GM23338 (cell line): Measurements from ENCODE around the gene DRAM2. TPM values are rescaled to one million over a fixed set of nuclear protein-coding genes. Genes with fewer than 3 reads are reported as not detected.

ENCODE experiments used
- ATAC-seq: fragments of 200-7000 bp; cut with Tn5 transposase; 3 replicates; pipeline ENCODE4 v1.9.1; 2020
- DNase-seq: peaks from one replicate; pipeline ENCODE4 v3.0.0-alpha.2; 2015; ENCODE audit warnings: low spot score
- H2AFZ ChIP-seq: fragments of 200-600 bp; sonication (generic); 2 replicates; pipeline ENCODE4 v1.8.0; 2016; ENCODE audit warnings: antibody characterized with exemption, mild to moderate bottlenecking, moderate library complexity
- H3F3A ChIP-seq: fragments of 200-600 bp; sonication (generic); replicated peaks from 2 replicates; pipeline ENCODE4 v1.8.0; 2017; ENCODE audit warnings: antibody characterized with exemption, mixed run types, low read depth
- H3K27ac ChIP-seq: fragments of 200-600 bp; sonication (generic); 2 replicates; pipeline ENCODE4 v1.6.1; 2016; ENCODE audit warnings: low read depth
- H3K27me3 ChIP-seq: fragments of 200-600 bp; sonication (generic); 2 replicates; pipeline ENCODE4 v1.8.0; 2016; ENCODE audit warnings: mild to moderate bottlenecking, mixed run types, moderate library complexity; ENCODE audit not compliant: insufficient read depth
- H3K36me3 ChIP-seq: fragments of 200-600 bp; sonication (generic); 2 replicates; pipeline ENCODE4 v1.8.0; 2016; ENCODE audit warnings: mild to moderate bottlenecking; ENCODE audit not compliant: insufficient read depth
- H3K4me1 ChIP-seq: fragments of 200-600 bp; sonication (generic); 2 replicates; pipeline ENCODE4 v1.8.0; 2016; ENCODE audit warnings: mild to moderate bottlenecking, moderate library complexity; ENCODE audit not compliant: insufficient read depth
- H3K4me2 ChIP-seq: fragments of 200-600 bp; sonication (generic); 2 replicates; pipeline ENCODE4 v1.7.1; 2017; ENCODE audit warnings: mixed run types
- H3K4me3 ChIP-seq: fragments of 200-600 bp; sonication (generic); 2 replicates; pipeline ENCODE4 v1.6.1; 2016; ENCODE audit warnings: mixed run types
- H3K79me2 ChIP-seq: fragments of 200-600 bp; sonication (generic); replicated peaks from 2 replicates; pipeline ENCODE4 v1.8.0; 2017; ENCODE audit warnings: mild to moderate bottlenecking; ENCODE audit not compliant: insufficient read depth
- H3K9me2 ChIP-seq: fragments of 200-600 bp; sonication (generic); 2 replicates; pipeline ENCODE4 v1.8.0; 2017; ENCODE audit not compliant: insufficient read depth
- H4K20me1 ChIP-seq: fragments of 200-600 bp; sonication (generic); replicated peaks from 2 replicates; pipeline ENCODE4 v1.8.0; 2017; ENCODE audit warnings: mild to moderate bottlenecking; ENCODE audit not compliant: insufficient read depth
- H3K27ac Mint-ChIP-seq: 2 replicates; pipeline ENCODE4 v1.8.0; 2020; ENCODE audit warnings: inconsistent platforms, mild to moderate bottlenecking, moderate library complexity, mixed read lengths
- H3K27me3 Mint-ChIP-seq: 3 replicates; pipeline ENCODE4 v1.8.0; 2022; ENCODE audit warnings: low read depth, mild to moderate bottlenecking, moderate library complexity, mixed read lengths, inconsistent platforms; ENCODE audit not compliant: insufficient read depth, poor library complexity
- H3K36me3 Mint-ChIP-seq: 3 replicates; pipeline ENCODE4 v1.8.0; 2021; ENCODE audit warnings: low read depth, mild to moderate bottlenecking, inconsistent platforms, moderate library complexity, mixed read lengths
- H3K4me1 Mint-ChIP-seq: 3 replicates; pipeline ENCODE4 v1.8.0; 2020; ENCODE audit warnings: mild to moderate bottlenecking, inconsistent platforms, mixed read lengths
- H3K4me3 Mint-ChIP-seq: 3 replicates; pipeline ENCODE4 v1.8.0; 2021; ENCODE audit warnings: moderate library complexity, mild to moderate bottlenecking, inconsistent platforms, mixed read lengths
- H3K9me3 Mint-ChIP-seq: 3 replicates; pipeline ENCODE4 v1.8.0; 2020; ENCODE audit warnings: moderate library complexity, mild to moderate bottlenecking, inconsistent platforms, mixed read lengths
- CREB1 ChIP-seq: fragments of 250-450 bp; sonication (Bioruptor Pico); IDR thresholded peaks from 2 replicates; pipeline ENCODE4 v1.5.0; 2020; ENCODE audit warnings: low read depth, mild to moderate bottlenecking, moderate library complexity
- CTCF ChIP-seq, 2 experiments: fragments of 200-600 bp in 1 of 2; sonication (generic) in 1 of 2; conservative IDR thresholded peaks; 2 replicates each; pipeline versions ENCODE4 v1.5.1 to v1.6.1; 2016 to 2017; ENCODE audit warnings: antibody characterized with exemption in 2 of 2, low read depth in 2 of 2, mild to moderate bottlenecking in 2 of 2, moderate library complexity in 1 of 2
- EZH2phosphoT487 ChIP-seq: fragments of 200-600 bp; sonication (generic); IDR thresholded peaks from one replicate; pipeline ENCODE4 v1.8.1; 2018; ENCODE audit warnings: antibody characterized with exemption; ENCODE audit not compliant: unreplicated experiment
- JUNB ChIP-seq: IDR thresholded peaks from one replicate; pipeline ENCODE4 v1.6.1; 2016; ENCODE audit warnings: antibody characterized with exemption; ENCODE audit not compliant: unreplicated experiment
- NANOG ChIP-seq: IDR thresholded peaks from 2 replicates; pipeline ENCODE4 v1.6.1; 2016; ENCODE audit warnings: antibody characterized with exemption, borderline replicate concordance
- POLR2AphosphoS5 ChIP-seq: IDR thresholded peaks from 2 replicates; pipeline ENCODE4 v1.6.1; 2016; ENCODE audit warnings: antibody characterized with exemption, low read depth
- polyA plus RNA-seq: library from polyadenylated mRNA; unstranded; fragments of >200 nt; fragmentation: Nextera tagmentation; extraction: Ambion mirVana; gene quantifications from 2 replicates; pipeline ENCODE4 v1.2.1, GENCODE V29; 2016
- total RNA-seq: library from RNA; depleted of rRNA; stranded (reverse); fragments of >200 nt; shearing (Covaris generic); gene quantifications from 2 replicates; pipeline ENCODE4 v1.2.3, GENCODE V29; 2014
- TF ChIP-seq, protein P1 (sequence below): IDR thresholded peaks from one replicate; pipeline ENCODE4 v1.6.1; 2018; ENCODE audit warnings: antibody characterized with exemption; ENCODE audit not compliant: unreplicated experiment

The DRAM2 gene
- total and polyA plus RNA-seq, 2 experiments from 2014 or later, result 22.9 to 45.9 TPM

DNA sequence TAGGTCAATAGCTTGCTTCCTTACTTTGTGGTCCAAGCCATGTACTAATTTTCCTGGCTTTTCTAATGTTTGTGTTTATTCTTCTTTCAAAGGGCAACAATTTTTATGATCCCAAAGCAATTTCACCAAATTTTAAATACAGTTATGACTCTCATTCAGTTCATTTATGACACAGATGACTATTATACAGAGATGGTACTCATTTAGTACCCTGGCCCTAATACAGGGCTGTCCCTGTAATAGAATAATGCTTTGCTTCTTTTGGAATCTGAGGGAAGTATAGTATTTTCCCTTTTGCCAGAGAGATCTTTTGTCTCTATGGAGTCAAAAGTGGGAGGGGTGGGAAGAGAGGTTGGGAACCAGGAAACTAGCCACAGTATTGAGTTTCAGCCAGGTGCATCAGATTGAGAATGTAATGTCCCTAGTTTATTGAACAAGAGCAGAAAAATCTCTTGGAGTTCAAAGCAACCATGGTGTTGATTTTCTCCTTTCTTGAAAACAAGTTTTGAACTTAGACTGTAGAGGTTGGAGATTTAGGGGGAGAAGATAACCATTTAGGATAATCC is 40.2 kb upstream of the DRAM2 start:
- Histone ChIP-seq H3K4me1 (no peaks in the 10 kb centered on the region), H3K79me2 (no peaks in the 10 kb centered on the region), H3K4me2 (no peak overlapping the region), H4K20me1 (no peaks in the 10 kb centered on the region), H3K27ac (no peak overlapping the region), H3K36me3 (peaks cover 6% of the 10 kb centered on the region; the same call in 1 of the 2 replicates), H3F3A (no peaks in the 10 kb centered on the region), H3K27me3 (no peaks in the 10 kb centered on the region), H3K4me3 (no peak overlapping the region), H2AFZ (no peak overlapping the region), H3K9me2 (no peaks in the 10 kb centered on the region)
- H3K36me3 Mint-ChIP-seq, result peaks cover 21% of the 10 kb centered on the region; the same call in 2 of the 3 replicates
- H3K4me3 Mint-ChIP-seq, result no peak overlapping the region
- no peak overlapping the region for H3K27ac Mint-ChIP-seq
- H3K9me3 Mint-ChIP-seq, result no peaks in the 10 kb centered on the region
- H3K27me3 Mint-ChIP-seq, result no peaks in the 10 kb centered on the region
- ATAC-seq (no peak), DNase-seq (no peak)
- no peaks in the 10 kb centered on the region for H3K4me1 Mint-ChIP-seq
- TF ChIP-seq EZH2phosphoT487 (no peak), CREB1 (CRISPR knock-in tag) (no peak)
- TF ChIP-seq, protein P1, sequence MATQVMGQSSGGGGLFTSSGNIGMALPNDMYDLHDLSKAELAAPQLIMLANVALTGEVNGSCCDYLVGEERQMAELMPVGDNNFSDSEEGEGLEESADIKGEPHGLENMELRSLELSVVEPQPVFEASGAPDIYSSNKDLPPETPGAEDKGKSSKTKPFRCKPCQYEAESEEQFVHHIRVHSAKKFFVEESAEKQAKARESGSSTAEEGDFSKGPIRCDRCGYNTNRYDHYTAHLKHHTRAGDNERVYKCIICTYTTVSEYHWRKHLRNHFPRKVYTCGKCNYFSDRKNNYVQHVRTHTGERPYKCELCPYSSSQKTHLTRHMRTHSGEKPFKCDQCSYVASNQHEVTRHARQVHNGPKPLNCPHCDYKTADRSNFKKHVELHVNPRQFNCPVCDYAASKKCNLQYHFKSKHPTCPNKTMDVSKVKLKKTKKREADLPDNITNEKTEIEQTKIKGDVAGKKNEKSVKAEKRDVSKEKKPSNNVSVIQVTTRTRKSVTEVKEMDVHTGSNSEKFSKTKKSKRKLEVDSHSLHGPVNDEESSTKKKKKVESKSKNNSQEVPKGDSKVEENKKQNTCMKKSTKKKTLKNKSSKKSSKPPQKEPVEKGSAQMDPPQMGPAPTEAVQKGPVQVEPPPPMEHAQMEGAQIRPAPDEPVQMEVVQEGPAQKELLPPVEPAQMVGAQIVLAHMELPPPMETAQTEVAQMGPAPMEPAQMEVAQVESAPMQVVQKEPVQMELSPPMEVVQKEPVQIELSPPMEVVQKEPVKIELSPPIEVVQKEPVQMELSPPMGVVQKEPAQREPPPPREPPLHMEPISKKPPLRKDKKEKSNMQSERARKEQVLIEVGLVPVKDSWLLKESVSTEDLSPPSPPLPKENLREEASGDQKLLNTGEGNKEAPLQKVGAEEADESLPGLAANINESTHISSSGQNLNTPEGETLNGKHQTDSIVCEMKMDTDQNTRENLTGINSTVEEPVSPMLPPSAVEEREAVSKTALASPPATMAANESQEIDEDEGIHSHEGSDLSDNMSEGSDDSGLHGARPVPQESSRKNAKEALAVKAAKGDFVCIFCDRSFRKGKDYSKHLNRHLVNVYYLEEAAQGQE, result no peak

- Histone ChIP-seq H3K36me3 (no peaks in the 10 kb centered on the region), H3K27me3 (no peaks in the 10 kb centered on the region), H3K9me2 (no peaks in the 10 kb centered on the region), H3K4me3 (no peak overlapping the region), H2AFZ (no peak overlapping the region), H4K20me1 (no peaks in the 10 kb centered on the region), H3K4me2 (no peak overlapping the region), H3K27ac (no peak overlapping the region), H3F3A (no peaks in the 10 kb centered on the region), H3K4me1 (no peaks in the 10 kb centered on the region), H3K79me2 (no peaks in the 10 kb centered on the region)
- Mint-ChIP-seq H3K4me3 (no peak overlapping the region), H3K27me3 (no peaks in the 10 kb centered on the region), H3K4me1 (no peaks in the 10 kb centered on the region), H3K36me3 (no peaks in the 10 kb centered on the region; the same call in 2 of the 3 replicates), H3K27ac (no peak overlapping the region), H3K9me3 (no peaks in the 10 kb centered on the region)
- no peak for ATAC-seq
- no peak for DNase-seq
- no peak for TF ChIP-seq POLR2AphosphoS5
- TF ChIP-seq JUNB, result no peak
- TF ChIP-seq EZH2phosphoT487, result no peak
- TF ChIP-seq NANOG, result no peak
- TF ChIP-seq, protein P1, result no peak
- TF ChIP-seq CTCF (conservative IDR thresholded peaks at IDR 0.05; ENCODE audit: low read depth in 2 of 2), result no peak
- TF ChIP-seq CREB1 (CRISPR knock-in tag), result no peak
Measured at GRCh38 chr1:111176678-111177077, 36.8 kb upstream of the DRAM2 start.
